HG03460 (cell line): ENCODE results near the gene HSPB2.
A peak's percentile ranks its signal among the peaks of the same experiment; 100 is the strongest.

Experiments used
- ATAC-seq: cut with Tn5 transposase; IDR thresholded peaks from one replicate; pipeline ENCODE4 v1.9.1; 2021; ENCODE audit not compliant: unreplicated experiment

Gene HSPB2

GRCh38 chr11:111937461-111937769, 24.9 kb downstream of the HSPB2 start:
- no peak for ATAC-seq

GRCh38 chr11:111937844-111938243, 25.3 kb downstream of the HSPB2 start:
- ATAC-seq, result no peak

- ATAC-seq, result peak; percentile 76
Observed at GRCh38 chr11:111938687-111939160, 26.2 kb downstream of the HSPB2 start.

GRCh38 chr11:111939836-111940604, 27.5 kb downstream of the HSPB2 start:
- no peak for ATAC-seq

GRCh38 chr11:111941963-111942362, 29.4 kb downstream of the HSPB2 start:
- ATAC-seq, result no peak

- ATAC-seq, result no peak
Observed at GRCh38 chr11:111942829-111943228, 30.3 kb downstream of the HSPB2 start.

- no peak for ATAC-seq
Observed at GRCh38 chr11:111944139-111944538, 31.6 kb downstream of the HSPB2 start.

- no peak for ATAC-seq
Observed at GRCh38 chr11:111944651-111945051, 32.1 kb downstream of the HSPB2 start.

GRCh38 chr11:111945198-111945597, 32.7 kb downstream of the HSPB2 start:
- no peak for ATAC-seq

GRCh38 chr11:111946499-111946898, 34.0 kb downstream of the HSPB2 start:
- ATAC-seq, result no peak

- no peak for ATAC-seq
Observed at GRCh38 chr11:111947143-111947542, 34.6 kb downstream of the HSPB2 start.

- ATAC-seq, result no peak
Observed at GRCh38 chr11:111949519-111950426, 37.2 kb downstream of the HSPB2 start.

- no peak for ATAC-seq
Observed at GRCh38 chr11:111951565-111951964, 39.0 kb downstream of the HSPB2 start.

GRCh38 chr11:111954154-111954553, 41.6 kb downstream of the HSPB2 start:
- ATAC-seq, result no peak

GRCh38 chr11:111957663-111958444, 45.3 kb downstream of the HSPB2 start:
- no peak for ATAC-seq

- no peak for ATAC-seq
Observed at GRCh38 chr11:111960916-111961315, 48.4 kb downstream of the HSPB2 start.

- no peak for ATAC-seq
Observed at GRCh38 chr11:111961389-111962300, 49.1 kb downstream of the HSPB2 start.
